Brain microvascular endothelial cell (primary cell): Measurements from ENCODE around the gene RAB17.

Source experiments
- DNase-seq: peaks from one replicate; pipeline ENCODE4 v3.0.0-alpha.2; 2020
- H3K27ac ChIP-seq: fragments of 250-450 bp; sonication (Bioruptor Pico); 2 replicates; pipeline ENCODE4 v1.5.1; 2020; ENCODE audit warnings: mild to moderate bottlenecking, moderate library complexity
- H3K27me3 ChIP-seq: fragments of 250-450 bp; sonication (Bioruptor Pico); replicated peaks from 2 replicates; pipeline ENCODE4 v1.5.1; 2020; ENCODE audit warnings: mild to moderate bottlenecking
- H3K36me3 ChIP-seq: fragments of 250-450 bp; sonication (Bioruptor Pico); replicated peaks from 2 replicates; pipeline ENCODE4 v1.5.1; 2020; ENCODE audit warnings: mild to moderate bottlenecking
- H3K4me3 ChIP-seq: 2 replicates; pipeline ENCODE4 v1.5.1; 2011; ENCODE audit warnings: low read depth, mild to moderate bottlenecking, control low read depth, low read length, moderate library complexity
- in situ Hi-C: cut with HindIII; loops from 2 replicates; pipeline ENCODE4 v1.10.0; 2017; ENCODE audit warnings: low sequenced_read_pairs, low pct_ligation_motif_present
- TF ChIP-seq, protein P1 (sequence below): IDR thresholded peaks from 2 replicates; pipeline ENCODE4 v1.5.1; 2011; ENCODE audit warnings: low read depth, mild to moderate bottlenecking, moderate library complexity, low read length, control low read depth, inconsistent platforms; ENCODE audit errors: missing control alignments

Gene RAB17

DNA sequence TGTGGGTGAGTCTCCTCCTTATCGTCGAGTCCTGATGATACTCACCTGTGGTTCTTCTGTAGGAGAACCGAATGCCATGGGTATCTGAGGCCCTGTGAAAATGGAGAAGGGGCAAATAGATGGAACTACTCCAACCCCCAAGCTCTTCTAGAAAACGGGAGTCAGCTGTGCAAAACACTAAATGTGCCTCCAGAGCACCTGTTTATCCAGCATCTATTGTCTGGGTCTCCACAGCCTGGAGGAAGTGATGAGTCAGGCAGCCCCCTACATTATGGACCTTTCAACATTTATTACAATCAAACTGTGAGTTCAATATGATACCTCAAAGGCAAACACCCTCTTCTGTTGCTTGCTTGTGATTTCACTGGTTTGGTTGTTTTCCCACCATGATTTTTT is 27.1 kb upstream of the RAB17 start:
- H3K27ac ChIP-seq = no peak overlapping the region
- no peaks in the 10 kb centered on the region for H3K36me3 ChIP-seq
- no peak overlapping the region for H3K4me3 ChIP-seq
- in situ Hi-C loops = no loop called here
- no peaks in the 10 kb centered on the region for H3K27me3 ChIP-seq
- TF ChIP-seq, protein P1, sequence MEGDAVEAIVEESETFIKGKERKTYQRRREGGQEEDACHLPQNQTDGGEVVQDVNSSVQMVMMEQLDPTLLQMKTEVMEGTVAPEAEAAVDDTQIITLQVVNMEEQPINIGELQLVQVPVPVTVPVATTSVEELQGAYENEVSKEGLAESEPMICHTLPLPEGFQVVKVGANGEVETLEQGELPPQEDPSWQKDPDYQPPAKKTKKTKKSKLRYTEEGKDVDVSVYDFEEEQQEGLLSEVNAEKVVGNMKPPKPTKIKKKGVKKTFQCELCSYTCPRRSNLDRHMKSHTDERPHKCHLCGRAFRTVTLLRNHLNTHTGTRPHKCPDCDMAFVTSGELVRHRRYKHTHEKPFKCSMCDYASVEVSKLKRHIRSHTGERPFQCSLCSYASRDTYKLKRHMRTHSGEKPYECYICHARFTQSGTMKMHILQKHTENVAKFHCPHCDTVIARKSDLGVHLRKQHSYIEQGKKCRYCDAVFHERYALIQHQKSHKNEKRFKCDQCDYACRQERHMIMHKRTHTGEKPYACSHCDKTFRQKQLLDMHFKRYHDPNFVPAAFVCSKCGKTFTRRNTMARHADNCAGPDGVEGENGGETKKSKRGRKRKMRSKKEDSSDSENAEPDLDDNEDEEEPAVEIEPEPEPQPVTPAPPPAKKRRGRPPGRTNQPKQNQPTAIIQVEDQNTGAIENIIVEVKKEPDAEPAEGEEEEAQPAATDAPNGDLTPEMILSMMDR = no peak
- no peak for DNase-seq

DNA sequence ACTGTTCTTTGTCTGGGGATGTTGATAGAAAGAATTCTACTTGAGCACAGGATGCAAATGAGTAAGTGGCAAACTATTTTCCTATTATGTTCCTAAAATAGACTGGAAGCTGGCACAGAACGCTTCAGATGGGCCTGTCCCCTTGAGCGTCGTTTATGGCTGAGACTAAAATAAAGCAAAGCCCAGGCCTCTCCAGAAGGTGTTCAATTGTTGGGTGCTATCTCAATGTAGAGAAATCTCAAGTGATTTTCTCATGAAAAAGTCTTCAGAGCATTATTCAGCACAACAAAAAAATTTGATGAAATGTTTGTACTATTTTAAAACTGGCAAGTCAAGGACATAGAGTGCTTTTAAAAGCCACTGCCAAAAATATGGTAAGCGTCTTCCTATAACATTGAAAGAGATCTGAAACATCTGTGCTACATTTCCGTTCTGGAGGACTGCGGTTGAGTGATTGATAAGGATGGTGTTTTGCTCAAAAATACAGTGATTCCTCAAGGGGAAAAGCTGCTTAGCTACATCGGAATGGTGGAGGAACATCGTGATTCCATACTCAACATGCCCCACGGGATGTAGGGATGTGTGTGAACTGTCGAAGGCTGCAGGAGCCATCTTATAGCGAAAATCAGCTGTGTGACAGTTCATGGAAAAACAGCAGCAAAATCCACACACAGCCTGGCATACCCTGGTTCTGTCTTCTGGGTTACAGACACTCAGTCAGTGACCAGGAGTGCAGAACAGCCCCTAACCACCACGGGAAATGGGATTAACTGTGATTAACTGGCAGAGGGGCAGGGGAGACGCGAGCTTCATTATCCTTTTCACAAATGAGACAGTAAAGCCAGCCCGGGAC is 26.4 kb upstream of the RAB17 start:
- TF ChIP-seq, protein P1 = no peak
- in situ Hi-C loops = no loop called here
- Histone ChIP-seq H3K4me3 (no peak overlapping the region), H3K27me3 (no peaks in the 10 kb centered on the region), H3K36me3 (no peaks in the 10 kb centered on the region), H3K27ac (peak overlapping the region; percentile 70)
- peak; percentile 69 for DNase-seq

DNA sequence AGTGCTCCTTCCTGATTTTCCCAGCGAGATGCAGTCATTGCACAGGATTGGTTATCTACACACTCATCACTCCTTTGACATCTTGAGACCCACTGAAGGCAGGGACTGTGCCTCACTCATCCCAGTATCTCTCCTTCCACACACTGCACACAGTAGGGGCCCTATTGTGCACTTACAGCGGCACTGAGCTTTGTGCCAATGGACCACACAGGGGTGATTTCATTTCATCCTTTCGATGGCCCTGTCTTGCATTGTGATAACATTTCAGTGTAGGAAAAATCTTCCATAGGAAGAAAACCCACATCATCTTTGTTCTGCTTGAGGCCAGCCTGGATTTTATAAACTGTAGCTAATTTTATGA is 25.8 kb upstream of the RAB17 start:
- in situ Hi-C loops = no loop called here
- H3K27ac ChIP-seq = peak overlapping the region; percentile 70
- TF ChIP-seq, protein P1 = no peak

DNA sequence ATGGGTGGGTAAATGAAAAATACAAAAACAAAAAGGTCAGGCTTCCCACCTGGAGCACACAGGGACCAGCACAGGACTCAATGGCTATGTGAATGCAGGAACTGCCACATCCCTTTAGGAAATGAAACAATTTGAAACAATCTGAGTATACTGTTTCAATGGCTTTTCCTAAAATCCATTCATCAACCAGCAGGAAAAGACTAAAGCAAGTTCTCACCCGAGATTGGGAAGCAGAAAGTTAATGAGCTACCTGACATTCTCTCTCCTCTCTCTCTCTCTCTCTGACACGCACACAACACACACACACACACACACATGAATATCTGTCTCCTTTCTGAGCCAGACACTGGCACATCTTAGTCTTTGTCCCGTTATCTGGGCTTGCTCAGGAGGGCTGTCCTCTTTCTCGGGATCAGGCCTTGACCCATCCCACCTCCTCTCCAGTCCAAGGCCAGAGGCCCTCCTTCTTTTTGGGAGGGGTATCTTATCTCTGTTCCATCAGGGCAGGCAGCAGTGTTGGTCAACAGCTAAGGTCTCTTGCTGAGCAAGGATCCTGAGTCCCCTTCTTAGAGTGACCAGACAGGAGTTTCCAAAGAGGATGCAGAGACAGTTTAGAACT is 25.2 kb upstream of the RAB17 start:
- Histone ChIP-seq H3K36me3 (no peaks in the 10 kb centered on the region), H3K27me3 (no peaks in the 10 kb centered on the region), H3K27ac (peak overlapping the region; percentile 70), H3K4me3 (no peak overlapping the region)
- TF ChIP-seq, protein P1 = no peak
- no peak for DNase-seq
- in situ Hi-C loops = no loop called here

More for the DNA sequence above, 25.8 kb upstream of the RAB17 start:
- no peak for DNase-seq
- Histone ChIP-seq H3K27me3 (no peaks in the 10 kb centered on the region), H3K4me3 (no peak overlapping the region), H3K36me3 (no peaks in the 10 kb centered on the region)

GRCh38 chr2:237614151-237614720 is 23.7 kb upstream of the RAB17 start:
- H3K4me3 ChIP-seq = no peak overlapping the region
- H3K27ac ChIP-seq = no peak overlapping the region
- TF ChIP-seq, protein P1 = peak; percentile 39
- peak; percentile 31 for DNase-seq
- in situ Hi-C loops = no loop called here
- no peaks in the 10 kb centered on the region for H3K36me3 ChIP-seq
- H3K27me3 ChIP-seq = no peaks in the 10 kb centered on the region
